Liver (tissue), 9 donors: ENCODE data around the gene BTBD9. TPM values are rescaled to one million over a fixed set of nuclear protein-coding genes. Genes with fewer than 3 reads are reported as not detected.

Experiments used
- DNase-seq: peaks from one replicate; pipeline ENCODE4 v3.0.0-alpha.2; 2017; ENCODE audit warnings: low spot score
- H3K27ac ChIP-seq, 2 donors: one replicate each; pipeline ENCODE4 v1.7.0; 2013; ENCODE audit warnings: inconsistent platforms in 2 of 2, low read length in 2 of 2, control low read depth in 1 of 2, low read depth in 1 of 2, mild to moderate bottlenecking in 1 of 2
- H3K27me3 ChIP-seq, 4 donors: one replicate each; pipeline versions ENCODE4 v1.6.1 to v1.7.0; 2013; ENCODE audit warnings: low read length in 3 of 4, inconsistent platforms in 1 of 4, mild to moderate bottlenecking in 1 of 4, moderate library complexity in 1 of 4; ENCODE audit not compliant: control insufficient read depth in 4 of 4, insufficient read depth in 4 of 4
- H3K36me3 ChIP-seq, 4 donors: one replicate each; pipeline versions ENCODE4 v1.6.1 to v1.7.0; 2013; ENCODE audit warnings: low read length in 3 of 4, mild to moderate bottlenecking in 3 of 4, low read depth in 1 of 4, moderate library complexity in 1 of 4; ENCODE audit not compliant: control insufficient read depth in 4 of 4, insufficient read depth in 3 of 4
- H3K4me1 ChIP-seq, 4 donors: one replicate each; pipeline versions ENCODE4 v1.6.1 to v1.7.0; 2013; ENCODE audit warnings: low read length in 3 of 4, mild to moderate bottlenecking in 3 of 4, moderate library complexity in 1 of 4; ENCODE audit not compliant: control insufficient read depth in 4 of 4, insufficient read depth in 4 of 4
- H3K4me3 ChIP-seq, 3 donors: one replicate each; pipeline versions ENCODE4 v1.6.1 to v1.7.0; 2013; ENCODE audit warnings: low read length in 3 of 3, control low read depth in 1 of 3, low read depth in 1 of 3, mild to moderate bottlenecking in 1 of 3
- H3K9ac ChIP-seq, 2 donors: one replicate each; pipeline ENCODE4 v1.7.0; 2013; ENCODE audit warnings: low read length in 2 of 2, mild to moderate bottlenecking in 2 of 2, moderate library complexity in 2 of 2, control low read depth in 1 of 2, low read depth in 1 of 2
- H3K9me3 ChIP-seq, 4 donors: one replicate each; pipeline versions ENCODE4 v1.6.1 to v1.7.0; 2013; ENCODE audit warnings: low read length in 3 of 4; ENCODE audit not compliant: control insufficient read depth in 4 of 4
- CTCF ChIP-seq: fragments of 150-350 bp; IDR thresholded peaks from 2 replicates; pipeline ENCODE4 v1.5.1; 2017; ENCODE audit warnings: improper control_type of control experiment, low read depth, low read length; ENCODE audit not compliant: missing input control
- EGR1 ChIP-seq, 2 donors: IDR thresholded peaks; 2 replicates each; pipeline ENCODE4 v1.6.1; 2016 to 2018; ENCODE audit warnings: antibody characterized with exemption in 2 of 2, low read depth in 2 of 2
- FOXA1 ChIP-seq: IDR thresholded peaks from 2 replicates; pipeline ENCODE4 v1.6.1; 2016; ENCODE audit warnings: antibody characterized with exemption
- FOXA2 ChIP-seq: IDR thresholded peaks from 2 replicates; pipeline ENCODE4 v1.6.1; 2016; ENCODE audit warnings: antibody characterized with exemption
- GABPA ChIP-seq, 2 donors: IDR thresholded peaks in 1 of 2; conservative IDR thresholded peaks in 1 of 2; 2 replicates each; pipeline ENCODE4 v1.6.1; 2016; ENCODE audit warnings: antibody characterized with exemption in 2 of 2, mild to moderate bottlenecking in 1 of 2, moderate library complexity in 1 of 2
- HNF4A ChIP-seq, 2 donors: conservative IDR thresholded peaks; 2 replicates each; pipeline ENCODE4 v1.6.1; 2016; ENCODE audit warnings: antibody characterized with exemption in 2 of 2, mild to moderate bottlenecking in 2 of 2
- HNF4G ChIP-seq: IDR thresholded peaks from 2 replicates; pipeline ENCODE4 v1.6.1; 2016; ENCODE audit warnings: antibody characterized with exemption
- JUND ChIP-seq, 2 donors: IDR thresholded peaks; 2 replicates each; pipeline ENCODE4 v1.6.1; 2016; ENCODE audit warnings: antibody characterized with exemption in 2 of 2
- NR2F2 ChIP-seq: IDR thresholded peaks from 2 replicates; pipeline ENCODE4 v1.6.1; 2016; ENCODE audit warnings: antibody characterized with exemption
- RAD21 ChIP-seq, 2 donors: IDR thresholded peaks; 2 replicates each; pipeline ENCODE4 v1.6.1; 2016; ENCODE audit warnings: antibody characterized with exemption in 2 of 2, mild to moderate bottlenecking in 2 of 2
- REST ChIP-seq: IDR thresholded peaks from 2 replicates; pipeline ENCODE4 v1.6.1; 2016; ENCODE audit warnings: antibody characterized with exemption, mild to moderate bottlenecking
- RXRA ChIP-seq, 2 donors: IDR thresholded peaks; 2 replicates each; pipeline ENCODE4 v1.6.1; 2017 to 2018; ENCODE audit warnings: antibody characterized with exemption in 2 of 2, mild to moderate bottlenecking in 1 of 2
- SP1 ChIP-seq: IDR thresholded peaks from 2 replicates; pipeline ENCODE4 v1.6.1; 2018; ENCODE audit warnings: antibody characterized with exemption, mild to moderate bottlenecking
- TAF1 ChIP-seq: conservative IDR thresholded peaks from 2 replicates; pipeline ENCODE4 v1.6.1; 2016; ENCODE audit warnings: antibody characterized with exemption, mild to moderate bottlenecking
- YY1 ChIP-seq: IDR thresholded peaks from 2 replicates; pipeline ENCODE4 v1.6.1; 2016; ENCODE audit warnings: antibody characterized with exemption, mild to moderate bottlenecking
- WGBS: extraction: QIAGEN DNeasy Blood & Tissue Kit; methylation state at CpG from one replicate; pipeline ENCODE4 v1.1.7; 2013; 5-methylcytosine and 5-hydroxymethylcytosine counted together
- polyA plus RNA-seq, 2 donors: library from polyadenylated mRNA; stranded (reverse) in 1 of 2; unstranded in 1 of 2; fragments of 200-250 nt in 1 of 2; fragments of >200 nt in 1 of 2; fragmentation: Nextera tagmentation in 1 of 2; extraction: Ambion mirVana in 1 of 2; gene quantifications; one replicate each; pipeline versions ENCODE4 v1.2.1 to v1.2.3, GENCODE V29; 2013 to 2015
- total RNA-seq, 2 donors: library from RNA; depleted of rRNA; stranded (reverse); fragments of >200 nt; gene quantifications; one replicate each; pipeline ENCODE4 v1.2.3, GENCODE V29; 2014
- TF ChIP-seq, protein P1 (sequence below): IDR thresholded peaks from 2 replicates; pipeline ENCODE4 v1.6.1; 2016; ENCODE audit warnings: antibody characterized with exemption
- TF ChIP-seq, protein P2 (sequence below): IDR thresholded peaks from 2 replicates; pipeline ENCODE4 v1.6.1; 2016; ENCODE audit warnings: antibody characterized with exemption
- TF ChIP-seq, protein P3 (sequence below): IDR thresholded peaks from 2 replicates; pipeline ENCODE4 v1.6.1; 2016; ENCODE audit warnings: antibody characterized with exemption
- donor health status: healthy.
- donor health status: healthy.
- donor health status: healthy.
- donor health status: healthy.
- donor health status: healthy.

Gene BTBD9
- total and polyA plus RNA-seq, 4 donors, result 2.0 to 12.4 (median 5.7) TPM

DNA sequence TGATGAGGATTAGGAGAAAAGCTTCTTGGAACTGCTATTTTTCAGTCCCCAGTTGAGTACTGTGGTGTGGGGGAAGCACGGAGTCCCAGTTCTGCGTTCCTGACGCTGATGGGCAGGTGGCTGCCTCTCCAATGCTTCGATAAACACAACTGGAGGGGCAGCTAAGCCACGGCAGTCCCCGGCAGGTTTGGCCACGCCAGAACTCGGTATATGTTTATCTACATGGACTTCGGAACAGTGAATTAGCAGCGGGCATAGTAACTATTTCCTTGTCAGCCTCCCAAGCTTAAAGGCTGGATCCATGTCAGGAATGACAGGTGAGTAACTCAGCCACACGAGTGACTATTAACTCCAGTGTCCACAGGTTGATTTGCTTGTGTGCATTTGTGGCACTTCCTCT is 465.8 kb downstream of the BTBD9 start:
- DNase-seq, result no peak
- TF ChIP-seq RXRA (IDR thresholded peaks at IDR 0.05), result no peak
- no peak for TF ChIP-seq TAF1
- no peak for TF ChIP-seq RAD21 (IDR thresholded peaks at IDR 0.05)
- no peak for TF ChIP-seq YY1
- no peak for TF ChIP-seq CTCF
- no peak for TF ChIP-seq FOXA1
- TF ChIP-seq JUND (IDR thresholded peaks at IDR 0.05), result no peak
- TF ChIP-seq HNF4G, result no peak
- TF ChIP-seq, protein P1, sequence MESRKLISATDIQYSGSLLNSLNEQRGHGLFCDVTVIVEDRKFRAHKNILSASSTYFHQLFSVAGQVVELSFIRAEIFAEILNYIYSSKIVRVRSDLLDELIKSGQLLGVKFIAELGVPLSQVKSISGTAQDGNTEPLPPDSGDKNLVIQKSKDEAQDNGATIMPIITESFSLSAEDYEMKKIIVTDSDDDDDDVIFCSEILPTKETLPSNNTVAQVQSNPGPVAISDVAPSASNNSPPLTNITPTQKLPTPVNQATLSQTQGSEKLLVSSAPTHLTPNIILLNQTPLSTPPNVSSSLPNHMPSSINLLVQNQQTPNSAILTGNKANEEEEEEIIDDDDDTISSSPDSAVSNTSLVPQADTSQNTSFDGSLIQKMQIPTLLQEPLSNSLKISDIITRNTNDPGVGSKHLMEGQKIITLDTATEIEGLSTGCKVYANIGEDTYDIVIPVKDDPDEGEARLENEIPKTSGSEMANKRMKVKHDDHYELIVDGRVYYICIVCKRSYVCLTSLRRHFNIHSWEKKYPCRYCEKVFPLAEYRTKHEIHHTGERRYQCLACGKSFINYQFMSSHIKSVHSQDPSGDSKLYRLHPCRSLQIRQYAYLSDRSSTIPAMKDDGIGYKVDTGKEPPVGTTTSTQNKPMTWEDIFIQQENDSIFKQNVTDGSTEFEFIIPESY, result no peak
- TF ChIP-seq GABPA (IDR thresholded peaks at IDR 0.05 in 1 of 2, conservative IDR thresholded peaks at IDR 0.05 in 1 of 2), result no peak
- TF ChIP-seq, protein P2, sequence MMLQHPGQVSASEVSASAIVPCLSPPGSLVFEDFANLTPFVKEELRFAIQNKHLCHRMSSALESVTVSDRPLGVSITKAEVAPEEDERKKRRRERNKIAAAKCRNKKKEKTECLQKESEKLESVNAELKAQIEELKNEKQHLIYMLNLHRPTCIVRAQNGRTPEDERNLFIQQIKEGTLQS, result no peak
- no peak for TF ChIP-seq EGR1 (IDR thresholded peaks at IDR 0.05; ENCODE audit: low read depth in 2 of 2)
- no peak for TF ChIP-seq HNF4A (conservative IDR thresholded peaks at IDR 0.05)
- no peak for TF ChIP-seq SP1
- TF ChIP-seq FOXA2, result no peak
- TF ChIP-seq, protein P3, sequence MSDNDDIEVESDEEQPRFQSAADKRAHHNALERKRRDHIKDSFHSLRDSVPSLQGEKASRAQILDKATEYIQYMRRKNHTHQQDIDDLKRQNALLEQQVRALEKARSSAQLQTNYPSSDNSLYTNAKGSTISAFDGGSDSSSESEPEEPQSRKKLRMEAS, result no peak
- TF ChIP-seq NR2F2, result no peak
- no peak for TF ChIP-seq REST
- Histone ChIP-seq H3K27me3 (no peaks in the 10 kb centered on the region), H3K27ac (no peak overlapping the region), H3K4me3 (no peak overlapping the region), H3K9me3 (no peaks in the 10 kb centered on the region), H3K36me3 (no peaks in the 10 kb centered on the region), H3K9ac (no peak overlapping the region), H3K4me1 (peaks cover 0 to 43% (median 31%) of the 10 kb centered on the region in 4 donors)
- 89% methylated on average over 11 of the region's 11 CpGs for WGBS
